ENCODE measurements around the gene KRT6C.
"Not testable (repeated sequence)": the region's sequence is repeated elsewhere in the genome, so short reads cannot be mapped to it uniquely, and the experiment has no call there.

KRT6C gene

GRCh38 chr12:52499806-52500560 lies 26.4 kb upstream of the KRT6C start:
- DNase-seq = no peak

- DNase-seq = no peak
These were observed 25.3 kb upstream of the KRT6C start for GRCh38 chr12:52498946-52499345.

- DNase-seq = no peak
These were observed 24.4 kb upstream of the KRT6C start for GRCh38 chr12:52497975-52498374.

GRCh38 chr12:52496590-52497071 lies 23.0 kb upstream of the KRT6C start:
- DNase-seq = peak; percentile 3

GRCh38 chr12:52496054-52496453 lies 22.4 kb upstream of the KRT6C start:
- DNase-seq = peak; percentile 36

GRCh38 chr12:52495389-52495788 lies 21.8 kb upstream of the KRT6C start:
- DNase-seq = peak; percentile 64

- DNase-seq = no peak
These were observed 20.9 kb upstream of the KRT6C start for GRCh38 chr12:52494518-52494917.

- DNase-seq = no peak
These were observed 20.5 kb upstream of the KRT6C start for GRCh38 chr12:52494100-52494499.

- DNase-seq = no peak
These were observed 19.6 kb upstream of the KRT6C start, which contains the start of gene KRT6A for GRCh38 chr12:52493172-52493571. Gene KRT6A, minus strand, starts transcription at chr12:52493257. Its CDS starts 69 bp downstream, at chr12:52493188.

- not testable (repeated sequence) for DNase-seq
These were observed 18.8 kb upstream of the KRT6C start for GRCh38 chr12:52492405-52492804.

GRCh38 chr12:52491495-52491894 lies 17.9 kb upstream of the KRT6C start:
- not testable (repeated sequence) for DNase-seq

- no peak for DNase-seq
These were observed 15.1 kb upstream of the KRT6C start for GRCh38 chr12:52488736-52489135.

GRCh38 chr12:52487744-52488443 lies 14.3 kb upstream of the KRT6C start:
- DNase-seq = not testable (repeated sequence)

- DNase-seq = no peak
These were observed 13.6 kb upstream of the KRT6C start for GRCh38 chr12:52487211-52487610.

- no peak for DNase-seq
These were observed 12.8 kb upstream of the KRT6C start for GRCh38 chr12:52486166-52487105.

GRCh38 chr12:52480073-52480472 lies 6.5 kb upstream of the KRT6C start:
- no peak for DNase-seq

- DNase-seq = no peak
These were observed 4.0 kb upstream of the KRT6C start for GRCh38 chr12:52477651-52478050.

- DNase-seq = no peak
These were observed 607 bp upstream of the KRT6C start for GRCh38 chr12:52474212-52474611.

GRCh38 chr12:52469853-52470252 lies 3.8 kb downstream of the KRT6C start:
- no peak for DNase-seq

GRCh38 chr12:52464897-52465296 lies 8.7 kb downstream of the KRT6C start:
- no peak for DNase-seq

GRCh38 chr12:52461693-52462092 lies 11.9 kb downstream of the KRT6C start:
- DNase-seq = no peak

GRCh38 chr12:52458861-52459260 lies 14.7 kb downstream of the KRT6C start:
- no peak for DNase-seq

- no peak for DNase-seq
These were observed 17.8 kb downstream of the KRT6C start for GRCh38 chr12:52455821-52456220.

All from NCI-H510A treated with DMSO at 0.1 percent for 48 hours (cell line).